GM13976 (cell line): ENCODE results near the gene ALK.

ENCODE experiments used
- DNase-seq: peaks from one replicate; pipeline ENCODE4 v3.0.0; 2012; ENCODE audit warnings: low spot score
- in situ Hi-C: fragments of 300-500 bp; cut with MboI; formaldehyde crosslinking; loops from one replicate; pipeline ENCODE4 v1.12.0; 2022; ENCODE audit warnings: low sequenced_read_pairs, mixed read lengths, inconsistent platforms; ENCODE audit not compliant: unreplicated experiment
- TF ChIP-seq, protein P1 (sequence below): IDR thresholded peaks from 2 replicates; pipeline ENCODE4 v1.5.1; 2012; ENCODE audit warnings: borderline replicate concordance, mild to moderate bottlenecking; ENCODE audit not compliant: insufficient read depth; ENCODE audit errors: extremely low read depth, missing control alignments, control extremely low read depth

Gene ALK

DNA sequence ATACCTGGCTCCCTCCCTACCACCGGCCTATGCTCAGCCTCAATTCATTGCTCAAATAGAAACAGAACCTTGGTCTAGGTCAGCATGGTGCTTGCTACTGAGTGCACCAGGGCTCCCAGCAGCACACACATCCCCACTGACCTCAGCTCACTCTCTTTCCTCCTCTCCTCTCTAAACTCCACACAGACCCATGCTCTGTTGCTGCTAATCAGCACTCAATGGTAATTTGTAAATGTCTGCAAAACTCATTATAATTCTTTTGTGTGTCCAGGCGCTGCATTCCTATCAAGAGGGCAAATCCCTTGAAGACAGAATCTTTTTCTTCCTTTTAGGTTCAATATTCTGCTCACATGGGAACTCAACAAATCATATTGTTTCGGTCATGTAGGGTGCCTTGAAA, 424.0 kb downstream of the ALK start:
- in situ Hi-C loops: no loop called here
- DNase-seq: no peak
- TF ChIP-seq, protein P1, sequence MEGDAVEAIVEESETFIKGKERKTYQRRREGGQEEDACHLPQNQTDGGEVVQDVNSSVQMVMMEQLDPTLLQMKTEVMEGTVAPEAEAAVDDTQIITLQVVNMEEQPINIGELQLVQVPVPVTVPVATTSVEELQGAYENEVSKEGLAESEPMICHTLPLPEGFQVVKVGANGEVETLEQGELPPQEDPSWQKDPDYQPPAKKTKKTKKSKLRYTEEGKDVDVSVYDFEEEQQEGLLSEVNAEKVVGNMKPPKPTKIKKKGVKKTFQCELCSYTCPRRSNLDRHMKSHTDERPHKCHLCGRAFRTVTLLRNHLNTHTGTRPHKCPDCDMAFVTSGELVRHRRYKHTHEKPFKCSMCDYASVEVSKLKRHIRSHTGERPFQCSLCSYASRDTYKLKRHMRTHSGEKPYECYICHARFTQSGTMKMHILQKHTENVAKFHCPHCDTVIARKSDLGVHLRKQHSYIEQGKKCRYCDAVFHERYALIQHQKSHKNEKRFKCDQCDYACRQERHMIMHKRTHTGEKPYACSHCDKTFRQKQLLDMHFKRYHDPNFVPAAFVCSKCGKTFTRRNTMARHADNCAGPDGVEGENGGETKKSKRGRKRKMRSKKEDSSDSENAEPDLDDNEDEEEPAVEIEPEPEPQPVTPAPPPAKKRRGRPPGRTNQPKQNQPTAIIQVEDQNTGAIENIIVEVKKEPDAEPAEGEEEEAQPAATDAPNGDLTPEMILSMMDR: no peak

- DNase-seq: no peak
- in situ Hi-C loops: no loop called here
- TF ChIP-seq, protein P1: no peak
These were observed 425.2 kb downstream of the ALK start for GRCh38 chr2:29496198-29496597.

GRCh38 chr2:29495536-29496060, 425.8 kb downstream of the ALK start:
- TF ChIP-seq, protein P1: no peak
- DNase-seq: no peak
- in situ Hi-C loops: no loop called here

- no peak for DNase-seq
- in situ Hi-C loops: no loop called here
- TF ChIP-seq, protein P1: no peak
These were observed 426.3 kb downstream of the ALK start for GRCh38 chr2:29495068-29495467.

DNA sequence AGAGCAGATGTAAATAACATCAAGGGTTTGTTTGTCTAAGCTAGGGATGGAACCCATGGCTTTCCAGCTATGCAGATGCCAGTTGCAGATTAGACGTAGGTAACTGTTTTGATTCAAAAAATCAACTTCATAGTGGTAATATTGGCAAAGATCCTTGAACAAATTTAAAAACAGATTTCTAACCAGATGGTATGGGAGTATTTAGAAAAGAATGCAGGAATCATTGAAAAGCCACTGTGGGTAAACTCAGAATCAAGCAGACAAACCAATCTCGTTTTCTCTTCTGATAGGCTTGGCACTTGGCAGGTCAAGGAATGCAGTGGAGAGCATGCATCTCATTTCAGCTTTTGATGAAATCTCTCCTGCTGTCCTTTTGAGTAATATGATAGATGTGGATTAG, 428.7 kb downstream of the ALK start:
- in situ Hi-C loops: no loop called here
- no peak for DNase-seq
- TF ChIP-seq, protein P1: no peak

DNA sequence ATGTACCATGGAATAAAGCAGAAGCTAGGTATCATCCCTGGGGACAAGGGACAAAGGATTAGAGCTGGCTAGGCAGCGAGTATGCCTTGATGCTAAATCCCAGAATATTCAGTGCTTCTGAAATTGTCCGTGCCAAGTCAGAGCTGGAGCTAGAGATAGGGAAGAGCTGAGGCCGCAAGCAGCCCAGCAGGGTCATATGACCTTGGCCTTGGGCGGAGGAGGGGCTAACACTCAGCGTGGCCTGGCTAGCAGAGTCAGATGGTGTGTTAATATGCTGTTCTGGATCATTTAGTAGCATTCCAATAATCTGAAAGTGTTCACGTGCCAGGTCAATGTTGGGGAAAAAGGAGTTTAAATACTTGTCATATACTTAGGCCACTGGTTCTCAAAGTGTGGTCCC, 431.3 kb downstream of the ALK start:
- DNase-seq: no peak
- in situ Hi-C loops: no loop called here
- TF ChIP-seq, protein P1: no peak

DNA sequence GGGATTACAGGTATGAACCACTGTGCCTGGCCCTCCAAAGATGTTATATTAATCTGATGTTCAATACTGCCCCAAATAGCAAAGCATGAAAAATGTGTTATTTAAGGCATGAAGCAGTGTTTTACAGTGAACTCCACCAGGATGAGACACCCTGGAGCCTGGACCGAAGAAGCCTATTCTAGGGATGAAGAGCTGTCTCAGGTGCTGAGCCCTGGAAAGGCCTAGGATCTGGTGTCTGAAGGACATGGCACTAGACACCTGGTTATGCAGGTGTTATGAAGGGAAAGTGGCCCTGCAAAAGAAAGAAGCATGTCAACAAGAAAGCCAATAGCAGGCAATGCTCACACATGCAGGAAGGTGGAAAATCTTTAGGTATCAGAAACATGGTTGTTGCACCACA, 431.8 kb downstream of the ALK start:
- in situ Hi-C loops: no loop called here
- TF ChIP-seq, protein P1: no peak
- no peak for DNase-seq
